ENCODE data around the gene SLFN14.

DNA sequence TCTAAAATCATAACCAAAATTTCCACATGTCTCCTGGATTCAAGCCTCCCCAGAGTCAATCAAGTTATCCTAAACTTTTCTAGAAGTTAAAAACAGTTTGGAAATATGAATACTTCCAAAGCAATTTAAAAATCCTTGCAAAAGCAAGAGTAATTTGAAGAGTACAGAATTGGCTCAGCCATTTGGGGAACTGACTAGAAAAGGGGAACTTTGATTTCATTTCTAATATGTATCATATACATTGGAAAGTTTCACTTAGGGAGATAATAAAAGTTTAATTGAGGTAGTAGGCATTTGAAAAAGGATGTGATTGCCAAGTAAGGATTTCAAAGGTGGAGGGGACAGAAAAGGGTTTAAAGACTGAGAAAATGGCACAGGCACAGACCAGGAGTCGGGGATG, 14.1 kb downstream of the SLFN14 start:
- TF ChIP-seq, protein P1, sequence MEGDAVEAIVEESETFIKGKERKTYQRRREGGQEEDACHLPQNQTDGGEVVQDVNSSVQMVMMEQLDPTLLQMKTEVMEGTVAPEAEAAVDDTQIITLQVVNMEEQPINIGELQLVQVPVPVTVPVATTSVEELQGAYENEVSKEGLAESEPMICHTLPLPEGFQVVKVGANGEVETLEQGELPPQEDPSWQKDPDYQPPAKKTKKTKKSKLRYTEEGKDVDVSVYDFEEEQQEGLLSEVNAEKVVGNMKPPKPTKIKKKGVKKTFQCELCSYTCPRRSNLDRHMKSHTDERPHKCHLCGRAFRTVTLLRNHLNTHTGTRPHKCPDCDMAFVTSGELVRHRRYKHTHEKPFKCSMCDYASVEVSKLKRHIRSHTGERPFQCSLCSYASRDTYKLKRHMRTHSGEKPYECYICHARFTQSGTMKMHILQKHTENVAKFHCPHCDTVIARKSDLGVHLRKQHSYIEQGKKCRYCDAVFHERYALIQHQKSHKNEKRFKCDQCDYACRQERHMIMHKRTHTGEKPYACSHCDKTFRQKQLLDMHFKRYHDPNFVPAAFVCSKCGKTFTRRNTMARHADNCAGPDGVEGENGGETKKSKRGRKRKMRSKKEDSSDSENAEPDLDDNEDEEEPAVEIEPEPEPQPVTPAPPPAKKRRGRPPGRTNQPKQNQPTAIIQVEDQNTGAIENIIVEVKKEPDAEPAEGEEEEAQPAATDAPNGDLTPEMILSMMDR (IDR thresholded peaks at IDR 0.05) = no peak
- TF ChIP-seq POLR2A (IDR thresholded peaks at IDR 0.05) = no peak

Data from right lobe of liver (tissue), 4 donors.